Measurements from ENCODE around the gene CHD8. TPM values are rescaled to one million over a fixed set of nuclear protein-coding genes. Genes with fewer than 3 reads are reported as not detected.

The CHD8 gene
- total RNA-seq = 10 to 100 TPM; 82.1 to 84.1 (median 84.1) TPM

DNA sequence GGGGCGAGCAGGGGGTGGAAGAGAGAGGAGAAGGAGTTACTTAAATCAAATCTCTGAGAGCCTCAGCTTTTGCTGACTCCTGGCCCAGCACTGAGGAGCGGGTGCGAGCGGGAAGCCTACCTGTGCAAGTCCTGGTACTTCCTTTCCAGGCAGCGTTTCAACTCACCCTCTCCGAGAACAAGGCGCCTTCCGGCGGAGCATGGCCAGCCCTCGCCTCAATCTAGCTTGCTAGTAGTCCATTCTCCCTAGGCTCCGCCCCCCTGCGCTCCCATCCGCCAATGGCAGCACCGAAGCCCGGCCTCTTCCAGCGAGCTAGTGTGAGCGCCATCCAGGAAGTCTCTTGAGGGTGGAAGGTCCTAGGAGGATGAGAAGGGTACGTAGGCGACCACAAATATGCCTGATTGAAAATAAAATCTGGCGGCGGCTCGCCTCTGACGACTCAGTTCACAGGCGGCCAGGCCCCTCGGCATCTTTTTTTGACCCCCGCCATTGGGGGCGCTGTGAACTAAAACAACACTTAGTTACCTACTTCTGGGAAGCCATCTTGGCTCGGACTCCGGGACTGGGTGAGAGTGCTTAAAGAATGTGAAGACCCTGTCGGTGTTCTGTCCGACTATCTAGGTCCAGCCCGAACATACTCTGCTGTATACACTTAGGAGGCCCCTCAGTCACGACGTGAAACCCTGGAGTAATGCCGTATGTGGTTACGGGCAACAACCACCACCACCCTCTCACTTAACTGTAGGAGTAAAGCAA lies at the start of gene CHD8:
Gene CHD8, minus strand, starts transcription at position 212 of the 756 bp plus-strand sequence. CDS start 24,480 bp downstream, outside the sequence.
- H3K4me3 Mint-ChIP-seq = peak within 1 kb of the TSS; percentile 96
- peaks cover 34% of the 10 kb centered on the region for H3K4me1 Mint-ChIP-seq (ENCODE audit: low read depth)
- no peaks in the 10 kb centered on the region for H3K9me3 Mint-ChIP-seq
- H3K36me3 Mint-ChIP-seq (ENCODE audit: insufficient read depth) = peaks cover 16% of the 10 kb centered on the region
- peak; percentile 98 to 99 for ATAC-seq
- peak; percentile 99 for DNase-seq
- no peaks in the 10 kb centered on the region for H3K27me3 Mint-ChIP-seq (ENCODE audit: low read depth)

DNA sequence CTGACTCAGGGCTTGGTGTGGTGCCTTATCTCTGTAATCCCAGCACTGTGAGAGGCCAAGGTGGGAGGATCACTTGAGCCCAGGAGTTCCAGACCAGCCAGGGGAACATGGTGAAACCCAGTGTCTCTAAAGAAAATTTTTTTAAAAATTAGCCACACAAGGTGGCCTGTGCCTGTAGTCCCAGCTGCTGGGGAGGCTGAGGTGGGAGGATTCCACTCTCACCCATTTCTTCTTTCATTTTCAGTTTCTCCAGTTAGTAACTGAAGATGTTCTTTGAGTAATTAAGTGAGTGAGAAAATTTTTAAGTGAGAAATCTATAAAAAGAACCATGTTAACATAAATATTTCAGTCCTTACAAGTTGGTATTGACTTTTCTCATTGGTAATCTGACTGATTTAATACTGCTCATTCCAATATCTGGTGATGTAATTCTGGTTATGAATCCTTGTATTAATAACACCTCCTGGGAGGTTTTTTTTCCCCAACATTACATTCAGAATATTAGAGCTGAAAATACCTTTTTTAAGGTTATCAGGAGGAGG lies 49.2 kb upstream of the CHD8 start:
- peak; percentile 84 to 87 for ATAC-seq
- Mint-ChIP-seq H3K4me3 (no peak overlapping the region), H3K36me3 (ENCODE audit: insufficient read depth) (peaks cover 29% of the 10 kb centered on the region), H3K9me3 (no peaks in the 10 kb centered on the region), H3K27me3 (ENCODE audit: low read depth) (no peaks in the 10 kb centered on the region), H3K4me1 (ENCODE audit: low read depth) (peaks cover 46% of the 10 kb centered on the region)
- no peak for DNase-seq

DNA sequence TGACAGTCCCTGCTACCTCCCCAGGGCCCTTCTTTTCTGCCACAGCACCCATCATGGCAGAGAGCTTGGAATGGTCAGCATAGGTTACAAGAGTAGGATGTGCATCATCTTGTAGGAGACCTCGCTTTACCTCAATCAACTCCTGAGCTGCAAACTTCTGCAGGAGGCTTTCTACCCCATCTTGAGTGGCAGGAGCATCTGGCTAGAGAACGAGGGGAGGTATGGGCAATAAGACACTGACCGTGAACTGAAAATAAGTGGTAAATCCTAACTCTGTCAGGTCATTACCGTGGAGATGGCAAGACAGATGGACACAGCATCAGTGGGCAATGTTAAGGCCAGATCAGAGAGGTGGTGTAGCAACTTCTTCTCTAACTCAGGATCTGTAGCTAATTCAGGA lies 47.5 kb upstream of the CHD8 start:
- DNase-seq = no peak
- ATAC-seq = no peak
- Mint-ChIP-seq H3K4me3 (no peak overlapping the region), H3K9me3 (no peaks in the 10 kb centered on the region), H3K4me1 (ENCODE audit: low read depth) (peaks cover 47% of the 10 kb centered on the region), H3K27me3 (ENCODE audit: low read depth) (no peaks in the 10 kb centered on the region), H3K36me3 (ENCODE audit: insufficient read depth) (peaks cover 40% of the 10 kb centered on the region)

- H3K36me3 Mint-ChIP-seq (ENCODE audit: insufficient read depth) = peaks cover 39% of the 10 kb centered on the region
- no peaks in the 10 kb centered on the region for H3K27me3 Mint-ChIP-seq (ENCODE audit: low read depth)
- no peaks in the 10 kb centered on the region for H3K9me3 Mint-ChIP-seq
- H3K4me1 Mint-ChIP-seq (ENCODE audit: low read depth) = peaks cover 37% of the 10 kb centered on the region
- H3K4me3 Mint-ChIP-seq = no peak overlapping the region
- ATAC-seq (no peak), DNase-seq (no peak)
Measured at GRCh38 chr14:21501568-21501967, 45.6 kb upstream of the CHD8 start.

- ATAC-seq = peak; percentile 70 to 73
- Mint-ChIP-seq H3K4me1 (ENCODE audit: low read depth) (peaks cover 24% of the 10 kb centered on the region), H3K9me3 (no peaks in the 10 kb centered on the region), H3K27me3 (ENCODE audit: low read depth) (no peaks in the 10 kb centered on the region), H3K4me3 (no peak overlapping the region), H3K36me3 (ENCODE audit: insufficient read depth) (peaks cover 49% of the 10 kb centered on the region)
- DNase-seq = no peak
Measured at GRCh38 chr14:21498540-21499526, 42.9 kb upstream of the CHD8 start.

DNA sequence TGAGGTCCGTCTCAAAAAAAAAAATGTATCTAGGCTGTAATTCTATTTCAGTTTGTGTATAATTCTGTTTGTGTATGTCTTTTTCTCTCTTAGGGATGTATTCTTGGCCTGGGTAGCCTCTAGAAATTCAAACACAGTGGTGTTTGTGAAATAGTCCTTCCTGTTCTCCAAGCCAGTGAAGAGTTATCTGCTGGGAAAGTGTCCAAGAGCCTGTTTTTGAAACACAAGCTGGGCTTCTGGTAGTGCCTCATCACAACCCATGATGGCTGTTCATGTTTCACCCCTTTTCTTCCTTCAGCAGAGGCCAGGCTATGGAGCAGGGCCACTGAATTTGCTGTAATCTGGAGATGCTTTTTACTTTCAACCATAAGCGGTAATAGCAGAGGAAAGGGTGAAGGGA lies 40.5 kb upstream of the CHD8 start:
- no peaks in the 10 kb centered on the region for H3K9me3 Mint-ChIP-seq
- DNase-seq (no peak), ATAC-seq (no peak)
- peaks cover 44% of the 10 kb centered on the region for H3K36me3 Mint-ChIP-seq (ENCODE audit: insufficient read depth)
- peaks cover 22% of the 10 kb centered on the region for H3K4me1 Mint-ChIP-seq (ENCODE audit: low read depth)
- H3K4me3 Mint-ChIP-seq = no peak overlapping the region
- no peaks in the 10 kb centered on the region for H3K27me3 Mint-ChIP-seq (ENCODE audit: low read depth)

GRCh38 chr14:21494902-21495762 lies 39.2 kb upstream of the CHD8 start:
- Mint-ChIP-seq H3K36me3 (ENCODE audit: insufficient read depth) (peaks cover 36% of the 10 kb centered on the region), H3K4me3 (no peak overlapping the region), H3K9me3 (no peaks in the 10 kb centered on the region), H3K27me3 (ENCODE audit: low read depth) (no peaks in the 10 kb centered on the region), H3K4me1 (ENCODE audit: low read depth) (peaks cover 16% of the 10 kb centered on the region)
- ATAC-seq (no peak), DNase-seq (no peak)

GRCh38 chr14:21486640-21487087 lies 30.7 kb upstream of the CHD8 start:
- no peaks in the 10 kb centered on the region for H3K9me3 Mint-ChIP-seq
- ATAC-seq (no peak), DNase-seq (no peak)
- H3K36me3 Mint-ChIP-seq (ENCODE audit: insufficient read depth) = peaks cover 26% of the 10 kb centered on the region
- H3K27me3 Mint-ChIP-seq (ENCODE audit: low read depth) = no peaks in the 10 kb centered on the region
- H3K4me3 Mint-ChIP-seq = no peak overlapping the region
- H3K4me1 Mint-ChIP-seq (ENCODE audit: low read depth) = peaks cover 8% of the 10 kb centered on the region

GRCh38 chr14:21476925-21477681 lies 21.2 kb upstream of the CHD8 start, which contains the start of the genes RAB2B and TOX4:
TSS of gene RAB2B (minus strand) at chr14:21476959. CDS start at chr14:21476872, 87 bp downstream.
TSS of gene TOX4 (plus strand) at chr14:21477195. CDS start at chr14:21477279, 84 bp downstream.
- DNase-seq = peak; percentile 89
- H3K36me3 Mint-ChIP-seq (ENCODE audit: insufficient read depth) = peaks cover 18% of the 10 kb centered on the region
- ATAC-seq = peak; percentile 97 to 98
- H3K4me3 Mint-ChIP-seq = peak within 1 kb of the TSS; percentile 97
- no peaks in the 10 kb centered on the region for H3K27me3 Mint-ChIP-seq (ENCODE audit: low read depth)
- no peaks in the 10 kb centered on the region for H3K9me3 Mint-ChIP-seq
- peaks cover 35% of the 10 kb centered on the region for H3K4me1 Mint-ChIP-seq (ENCODE audit: low read depth)

DNA sequence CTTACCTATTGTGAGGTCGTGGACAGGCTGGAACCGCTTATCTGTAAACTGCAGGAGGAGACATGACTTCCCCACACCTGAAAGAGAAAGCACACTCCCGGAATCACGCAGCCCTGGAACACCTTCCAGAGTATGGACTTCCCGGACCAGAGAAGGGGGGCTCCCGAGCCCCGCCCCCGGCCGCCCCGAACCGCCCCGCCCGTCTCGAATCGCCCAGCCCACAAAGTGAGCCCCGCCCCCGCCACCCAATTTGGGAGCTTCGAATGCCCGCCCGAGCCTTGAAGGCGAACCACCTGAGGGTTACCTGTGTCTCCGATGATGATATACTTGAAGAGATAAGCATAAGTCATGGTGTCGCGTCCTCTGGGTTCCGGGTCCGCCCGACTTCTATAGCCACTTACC lies 20.6 kb upstream of the CHD8 start:
- ATAC-seq = peak; percentile 49 to 55
- Mint-ChIP-seq H3K36me3 (ENCODE audit: insufficient read depth) (peaks cover 19% of the 10 kb centered on the region), H3K4me3 (peak overlapping the region; percentile 97), H3K27me3 (ENCODE audit: low read depth) (no peaks in the 10 kb centered on the region), H3K4me1 (ENCODE audit: low read depth) (peaks cover 35% of the 10 kb centered on the region), H3K9me3 (no peaks in the 10 kb centered on the region)
- DNase-seq = peak; percentile 81

DNA sequence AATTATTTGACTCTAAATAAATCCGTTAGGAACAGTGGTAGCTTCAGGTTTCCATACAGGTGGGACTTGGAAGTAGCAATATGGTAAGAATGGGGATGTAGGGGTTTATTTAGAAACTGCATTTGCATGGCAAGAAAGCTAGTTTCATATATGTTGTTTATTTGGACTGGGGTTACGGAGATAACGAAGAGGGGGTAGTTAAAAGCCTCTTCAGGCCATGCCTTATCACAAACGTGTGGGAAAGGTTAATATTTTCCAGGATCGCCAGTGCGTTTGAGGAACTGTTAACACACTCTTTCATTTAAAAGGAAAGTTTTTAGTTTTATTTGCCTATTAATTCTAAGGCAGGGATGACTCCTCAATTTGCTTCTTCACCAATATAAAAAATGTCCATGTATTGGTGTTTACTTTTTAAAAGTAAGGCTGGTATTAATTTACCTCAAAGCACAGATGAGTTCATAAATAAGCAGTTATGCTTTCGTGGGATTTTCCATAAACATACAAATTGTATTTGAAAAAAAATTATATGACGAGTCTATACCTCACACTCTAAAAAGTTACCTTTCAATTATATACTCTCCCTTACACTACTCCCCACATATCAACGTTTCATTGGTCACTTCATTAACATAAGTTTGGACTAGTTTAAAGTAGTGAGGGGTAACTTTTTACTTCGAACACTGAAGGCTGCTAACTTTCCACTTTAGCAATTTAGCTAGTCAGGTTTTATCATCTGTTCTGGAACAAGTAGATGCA lies 20.0 kb upstream of the CHD8 start:
- Mint-ChIP-seq H3K9me3 (no peaks in the 10 kb centered on the region), H3K4me3 (peak overlapping the region; percentile 97), H3K27me3 (ENCODE audit: low read depth) (no peaks in the 10 kb centered on the region), H3K4me1 (ENCODE audit: low read depth) (peaks cover 34% of the 10 kb centered on the region), H3K36me3 (ENCODE audit: insufficient read depth) (peaks cover 18% of the 10 kb centered on the region)
- ATAC-seq (no peak), DNase-seq (no peak)

GRCh38 chr14:21467616-21468015 lies 11.7 kb upstream of the CHD8 start:
- no peaks in the 10 kb centered on the region for H3K27me3 Mint-ChIP-seq (ENCODE audit: low read depth)
- H3K36me3 Mint-ChIP-seq (ENCODE audit: insufficient read depth) = peaks cover 23% of the 10 kb centered on the region
- no peaks in the 10 kb centered on the region for H3K9me3 Mint-ChIP-seq
- H3K4me3 Mint-ChIP-seq = no peak overlapping the region
- no peaks in the 10 kb centered on the region for H3K4me1 Mint-ChIP-seq (ENCODE audit: low read depth)
- ATAC-seq (no peak), DNase-seq (no peak)

Measured in activated T-cell treated with anti-CD3 and anti-CD28 coated beads, Interleukin-2, amount 50 U/mL, for 4 hours (primary cell).